SJCRH30 (cell line): ENCODE measurements around the gene COMMD2. TPM values are rescaled to one million over a fixed set of nuclear protein-coding genes. Genes with fewer than 3 reads are reported as not detected.

Source experiments
- DNase-seq, 2 experiments: peaks; one replicate each; pipeline ENCODE4 v3.0.0-alpha.2; 2015 to 2020
- H3K27ac ChIP-seq: fragments of 250-450 bp; sonication (Bioruptor Pico); 2 replicates; pipeline ENCODE4 v1.5.1; 2020; ENCODE audit warnings: mild to moderate bottlenecking, moderate library complexity
- H3K27me3 ChIP-seq: fragments of 250-450 bp; sonication (Bioruptor Pico); 2 replicates; pipeline ENCODE4 v1.5.1; 2020; ENCODE audit warnings: mild to moderate bottlenecking, moderate library complexity
- H3K36me3 ChIP-seq: fragments of 250-450 bp; sonication (Bioruptor Pico); 2 replicates; pipeline ENCODE4 v1.5.1; 2020; ENCODE audit warnings: mild to moderate bottlenecking, moderate library complexity
- H3K4me1 ChIP-seq: fragments of 250-450 bp; sonication (Bioruptor Pico); 2 replicates; pipeline ENCODE4 v1.5.1; 2020; ENCODE audit warnings: mild to moderate bottlenecking, moderate library complexity
- H3K4me3 ChIP-seq: fragments of 250-450 bp; sonication (Bioruptor Pico); 2 replicates; pipeline ENCODE4 v1.5.1; 2020; ENCODE audit warnings: mild to moderate bottlenecking, moderate library complexity
- H3K9me3 ChIP-seq: fragments of 250-450 bp; sonication (Bioruptor Pico); replicated peaks from 2 replicates; pipeline ENCODE4 v1.5.1; 2020; ENCODE audit warnings: mild to moderate bottlenecking, moderate library complexity
- total RNA-seq: library from RNA; depleted of rRNA; stranded (reverse); fragments of >200 nt; shearing (Covaris generic); gene quantifications from 2 replicates; pipeline ENCODE4 v1.2.3, GENCODE V29; 2014

The COMMD2 gene
- total RNA-seq, 1 experiment from 2014 or later: 58.1 TPM

- Histone ChIP-seq H3K4me3 (no peak overlapping the region), H3K27me3 (no peaks in the 10 kb centered on the region), H3K9me3 (no peaks in the 10 kb centered on the region), H3K4me1 (peaks cover 8% of the 10 kb centered on the region; the same call in 1 of the 2 replicates), H3K27ac (no peak overlapping the region), H3K36me3 (peaks cover 10% of the 10 kb centered on the region)
- DNase-seq: peak in 1 of 2 experiments; percentile 12
Observed at GRCh38 chr3:149736175-149736952, 15.9 kb downstream of the COMMD2 start.

GRCh38 chr3:149732234-149732633 lies 20.1 kb downstream of the COMMD2 start:
- no peak for DNase-seq
- no peaks in the 10 kb centered on the region for H3K9me3 ChIP-seq
- H3K4me1 ChIP-seq: peaks cover 8% of the 10 kb centered on the region; the same call in 1 of the 2 replicates
- no peak overlapping the region for H3K27ac ChIP-seq
- H3K4me3 ChIP-seq: no peak overlapping the region
- H3K27me3 ChIP-seq: no peaks in the 10 kb centered on the region
- H3K36me3 ChIP-seq: no peaks in the 10 kb centered on the region

- Histone ChIP-seq H3K4me1 (no peaks in the 10 kb centered on the region), H3K36me3 (no peaks in the 10 kb centered on the region), H3K27me3 (no peaks in the 10 kb centered on the region), H3K27ac (no peak overlapping the region), H3K4me3 (no peak overlapping the region), H3K9me3 (no peaks in the 10 kb centered on the region)
- no peak for DNase-seq
Observed at GRCh38 chr3:149727656-149728055, 24.6 kb downstream of the COMMD2 start.

DNA sequence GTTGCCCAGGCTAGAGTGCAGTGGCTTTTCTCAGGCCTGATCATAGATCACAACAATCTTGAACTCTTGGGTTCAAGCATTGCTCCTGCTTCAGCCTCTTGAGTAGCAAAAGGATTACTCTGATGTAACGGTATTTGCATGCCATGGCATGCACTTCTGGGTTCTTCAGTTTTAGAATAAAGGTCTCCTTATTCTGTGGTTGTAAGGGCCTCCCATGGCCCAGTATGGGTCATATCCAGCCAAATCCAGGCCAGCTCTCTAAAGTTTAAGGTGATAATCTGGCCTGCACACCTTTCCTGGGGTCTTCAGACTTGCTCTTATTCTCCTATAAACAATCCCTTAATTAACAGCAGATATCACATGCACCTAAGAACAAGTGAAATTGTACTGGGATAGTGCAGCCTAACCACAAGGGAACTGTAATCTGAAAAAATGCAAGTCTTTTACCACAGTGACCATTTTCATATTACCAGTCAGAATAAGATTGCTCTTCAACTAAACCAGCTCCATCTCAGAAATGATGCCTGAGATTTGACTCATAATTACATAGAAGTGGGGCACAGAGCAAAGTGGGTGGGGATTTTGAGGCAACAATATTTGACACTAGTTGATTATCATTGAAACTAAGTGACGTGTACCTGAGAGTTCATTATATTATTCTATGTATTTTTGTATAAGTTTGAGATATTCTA lies 25.4 kb downstream of the COMMD2 start:
- no peaks in the 10 kb centered on the region for H3K36me3 ChIP-seq
- no peak overlapping the region for H3K4me3 ChIP-seq
- no peaks in the 10 kb centered on the region for H3K4me1 ChIP-seq
- H3K9me3 ChIP-seq: no peaks in the 10 kb centered on the region
- no peaks in the 10 kb centered on the region for H3K27me3 ChIP-seq
- no peak overlapping the region for H3K27ac ChIP-seq
- DNase-seq: no peak

GRCh38 chr3:149723781-149724180 lies 28.5 kb downstream of the COMMD2 start:
- H3K36me3 ChIP-seq: no peaks in the 10 kb centered on the region
- DNase-seq: no peak

GRCh38 chr3:149720918-149721317 lies 31.4 kb downstream of the COMMD2 start:
- H3K4me3 ChIP-seq: no peak overlapping the region
- H3K4me1 ChIP-seq: 0 out of 2 replicates have a peak, but pooled peaks cover 3% of the 10 kb centered on the region
- no peaks in the 10 kb centered on the region for H3K9me3 ChIP-seq
- no peak overlapping the region for H3K27ac ChIP-seq
- no peak for DNase-seq
- no peaks in the 10 kb centered on the region for H3K27me3 ChIP-seq
- no peaks in the 10 kb centered on the region for H3K36me3 ChIP-seq

More at GRCh38 chr3:149723781-149724180, 28.5 kb downstream of the COMMD2 start:
- Histone ChIP-seq H3K27me3 (no peaks in the 10 kb centered on the region), H3K4me3 (no peak overlapping the region), H3K4me1 (no peaks in the 10 kb centered on the region), H3K27ac (no peak overlapping the region), H3K9me3 (no peaks in the 10 kb centered on the region)

- peak; percentile 59 to 81 for DNase-seq
- no peaks in the 10 kb centered on the region for H3K9me3 ChIP-seq
Observed at GRCh38 chr3:149717391-149718056, 34.8 kb downstream of the COMMD2 start.

DNA sequence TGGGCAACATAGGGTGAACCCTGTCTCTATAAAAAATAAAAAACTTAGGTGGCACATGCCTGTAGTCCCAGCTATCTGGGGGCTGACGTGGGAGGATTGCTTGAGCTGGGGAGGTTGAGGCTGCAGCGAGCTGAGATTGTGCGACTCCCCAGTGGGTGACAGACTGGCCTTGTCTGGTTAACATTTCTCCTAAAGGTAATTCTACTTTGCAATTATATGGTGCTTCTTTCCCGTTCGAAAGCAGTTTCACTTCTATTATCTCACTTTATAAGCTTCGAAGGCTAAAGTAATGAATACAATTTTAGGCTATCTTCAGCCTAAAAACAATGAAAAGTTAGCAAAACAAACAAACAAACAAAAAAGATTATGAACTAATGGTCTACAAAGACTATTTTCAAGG lies 35.3 kb downstream of the COMMD2 start:
- no peaks in the 10 kb centered on the region for H3K36me3 ChIP-seq
- no peak overlapping the region for H3K4me3 ChIP-seq
- no peak for DNase-seq
- no peaks in the 10 kb centered on the region for H3K9me3 ChIP-seq
- 0 out of 2 replicates have a peak, but pooled peaks cover 3% of the 10 kb centered on the region for H3K4me1 ChIP-seq
- H3K27me3 ChIP-seq: no peaks in the 10 kb centered on the region
- no peak overlapping the region for H3K27ac ChIP-seq

More at GRCh38 chr3:149717391-149718056, 34.8 kb downstream of the COMMD2 start:
- Histone ChIP-seq H3K36me3 (no peaks in the 10 kb centered on the region), H3K27me3 (no peaks in the 10 kb centered on the region), H3K4me1 (0 out of 2 replicates have a peak, but pooled peaks cover 3% of the 10 kb centered on the region), H3K4me3 (no peak overlapping the region), H3K27ac (no peak overlapping the region)

DNA sequence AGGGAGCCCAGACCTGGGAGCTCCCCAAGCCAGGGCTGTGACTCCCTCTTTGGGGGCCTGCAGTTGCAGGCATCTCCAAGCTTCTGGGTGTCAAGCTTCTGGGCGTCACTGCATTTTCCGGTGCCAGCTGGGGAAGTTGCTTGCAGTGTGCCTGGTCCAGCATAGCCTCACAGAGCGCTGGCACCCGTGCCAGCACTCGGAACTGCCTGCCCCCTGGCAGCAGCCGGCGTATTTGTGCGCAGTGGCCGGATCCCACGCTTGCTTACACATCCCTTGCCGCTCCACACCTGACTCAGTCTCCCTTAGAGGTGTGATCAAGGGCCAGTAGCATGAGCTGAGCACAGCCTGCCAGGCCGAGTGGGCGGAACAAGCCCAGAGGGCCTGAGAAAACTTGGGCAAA lies 37.0 kb downstream of the COMMD2 start:
- H3K27ac ChIP-seq: no peak overlapping the region
- H3K4me3 ChIP-seq: no peak overlapping the region
- no peak for DNase-seq
- no peaks in the 10 kb centered on the region for H3K36me3 ChIP-seq
- peaks cover 3% of the 10 kb centered on the region; the same call in 1 of the 2 replicates for H3K4me1 ChIP-seq
- no peaks in the 10 kb centered on the region for H3K27me3 ChIP-seq
- H3K9me3 ChIP-seq: no peaks in the 10 kb centered on the region

DNA sequence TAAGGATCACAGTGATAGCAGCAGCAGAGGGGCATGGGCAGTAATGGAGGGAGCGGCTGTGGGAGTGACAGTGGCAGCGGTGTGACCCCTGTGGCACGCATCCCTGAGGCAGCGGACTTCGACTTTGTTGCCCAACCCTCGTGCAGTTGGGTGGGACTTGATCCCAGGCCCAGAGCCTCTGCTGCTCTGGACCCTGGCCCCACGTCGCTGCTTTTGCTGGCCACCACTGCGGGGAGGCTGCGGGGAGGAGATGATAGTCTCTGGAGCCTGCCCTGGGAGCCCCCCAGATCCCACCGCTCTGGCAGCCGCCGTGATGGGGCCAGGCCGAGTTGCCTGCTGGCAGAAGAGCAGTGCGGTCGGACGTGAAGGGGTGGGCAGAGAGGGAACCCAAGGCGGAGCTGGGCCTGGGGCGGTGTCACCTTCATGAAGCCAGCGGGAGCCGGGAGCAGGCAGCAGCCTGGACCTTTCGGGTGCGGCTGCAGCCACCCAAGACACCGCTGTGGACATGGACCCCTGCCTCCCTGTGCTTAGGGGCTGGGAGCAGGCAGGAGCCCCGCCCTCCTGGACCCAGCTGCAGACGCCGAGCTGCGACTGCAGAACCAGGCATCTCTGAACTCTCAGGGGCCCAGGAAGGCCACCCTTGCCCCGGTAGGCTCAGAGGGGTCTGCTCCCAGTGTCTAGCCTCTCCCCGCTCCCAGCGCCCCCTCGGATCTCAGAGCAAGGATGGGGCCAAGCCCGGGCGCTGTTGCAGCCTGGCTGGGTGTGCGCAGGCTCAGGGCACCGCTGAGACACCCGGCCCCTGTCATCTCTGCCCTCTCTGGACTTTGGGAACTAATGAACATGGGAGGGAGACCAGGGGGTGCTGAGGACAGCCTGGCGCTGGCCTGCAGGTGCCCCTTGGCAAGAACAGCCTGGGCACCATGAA lies 38.3 kb downstream of the COMMD2 start:
- no peaks in the 10 kb centered on the region for H3K9me3 ChIP-seq
- no peak overlapping the region for H3K4me3 ChIP-seq
- peaks cover 10% of the 10 kb centered on the region for H3K4me1 ChIP-seq
- H3K27ac ChIP-seq: no peak overlapping the region
- H3K36me3 ChIP-seq: no peaks in the 10 kb centered on the region
- no peak for DNase-seq
- no peaks in the 10 kb centered on the region for H3K27me3 ChIP-seq

DNA sequence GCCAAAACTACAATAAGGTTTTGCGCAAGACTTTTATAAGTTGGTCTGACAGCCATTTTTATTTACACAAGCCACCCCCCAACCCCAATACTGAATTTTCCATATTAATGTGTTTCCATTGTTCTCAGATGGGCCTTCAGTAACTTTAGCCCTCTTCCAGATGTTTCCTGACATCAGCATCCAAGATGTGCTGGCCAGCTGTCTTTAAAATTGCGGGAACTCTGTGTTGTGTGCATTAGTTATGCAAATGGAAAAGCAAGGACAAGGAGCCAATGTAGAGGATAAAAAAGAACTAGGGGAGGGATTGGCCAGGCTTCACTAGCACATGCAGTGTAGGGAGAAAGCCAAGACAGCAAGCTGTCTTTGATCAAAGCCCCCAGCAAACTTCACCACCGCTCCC lies 45.4 kb downstream of the COMMD2 start:
- H3K27me3 ChIP-seq: no peaks in the 10 kb centered on the region
- H3K4me1 ChIP-seq: peaks cover 14% of the 10 kb centered on the region
- H3K9me3 ChIP-seq: no peaks in the 10 kb centered on the region
- peak overlapping the region; percentile 24; the same call in 1 of the 2 replicates for H3K27ac ChIP-seq
- DNase-seq: peak; percentile 26 to 72
- no peaks in the 10 kb centered on the region for H3K36me3 ChIP-seq
- H3K4me3 ChIP-seq: no peak overlapping the region

- Histone ChIP-seq H3K4me3 (no peak overlapping the region), H3K4me1 (peaks cover 14% of the 10 kb centered on the region), H3K27ac (no peak overlapping the region), H3K27me3 (no peaks in the 10 kb centered on the region), H3K36me3 (no peaks in the 10 kb centered on the region), H3K9me3 (no peaks in the 10 kb centered on the region)
- no peak for DNase-seq
Observed at GRCh38 chr3:149705416-149705815, 46.9 kb downstream of the COMMD2 start.

GRCh38 chr3:149703466-149703865 lies 48.8 kb downstream of the COMMD2 start:
- H3K27me3 ChIP-seq: no peaks in the 10 kb centered on the region
- H3K4me3 ChIP-seq: no peak overlapping the region
- H3K27ac ChIP-seq: no peak overlapping the region
- H3K36me3 ChIP-seq: no peaks in the 10 kb centered on the region
- DNase-seq: no peak
- no peaks in the 10 kb centered on the region for H3K9me3 ChIP-seq
- peaks cover 6% of the 10 kb centered on the region for H3K4me1 ChIP-seq
